Effector memory CD4-positive, alpha-beta T cell (primary cell): Measurements from ENCODE around the gene USE1.
"Not testable (repeated sequence)": the region's sequence is repeated elsewhere in the genome, so short reads cannot be mapped to it uniquely, and the experiment has no call there.

Source experiments
- DNase-seq, 3 donors: peaks; one replicate each; pipeline ENCODE4 v3.0.0-alpha.2; 2020
- H3K27ac ChIP-seq: 2 replicates; pipeline ENCODE4 v1.7.0; 2013; ENCODE audit warnings: mild to moderate bottlenecking, low read length, moderate library complexity; ENCODE audit not compliant: insufficient read depth, poor library complexity, severe bottlenecking
- H3K27me3 ChIP-seq: replicated peaks from 2 replicates; pipeline ENCODE4 v1.7.0; 2013; ENCODE audit warnings: mild to moderate bottlenecking, low read length; ENCODE audit not compliant: insufficient read depth, control insufficient read depth, poor library complexity, severe bottlenecking
- H3K36me3 ChIP-seq: 2 replicates; pipeline ENCODE4 v1.7.0; 2013; ENCODE audit warnings: mild to moderate bottlenecking, low read length, moderate library complexity; ENCODE audit not compliant: control insufficient read depth, insufficient read depth
- H3K4me1 ChIP-seq: 2 replicates; pipeline ENCODE4 v1.7.0; 2013; ENCODE audit warnings: low read length, mild to moderate bottlenecking; ENCODE audit not compliant: control insufficient read depth, insufficient read depth, poor library complexity, severe bottlenecking
- H3K4me3 ChIP-seq: 2 replicates; pipeline ENCODE4 v1.7.0; 2013; ENCODE audit warnings: low read length, low read depth, mild to moderate bottlenecking; ENCODE audit not compliant: insufficient read depth, poor library complexity, severe bottlenecking
- H3K9me3 ChIP-seq: 2 replicates; pipeline ENCODE4 v1.7.0; 2013; ENCODE audit warnings: mild to moderate bottlenecking, low read length, moderate library complexity; ENCODE audit not compliant: control insufficient read depth

The USE1 gene

DNA sequence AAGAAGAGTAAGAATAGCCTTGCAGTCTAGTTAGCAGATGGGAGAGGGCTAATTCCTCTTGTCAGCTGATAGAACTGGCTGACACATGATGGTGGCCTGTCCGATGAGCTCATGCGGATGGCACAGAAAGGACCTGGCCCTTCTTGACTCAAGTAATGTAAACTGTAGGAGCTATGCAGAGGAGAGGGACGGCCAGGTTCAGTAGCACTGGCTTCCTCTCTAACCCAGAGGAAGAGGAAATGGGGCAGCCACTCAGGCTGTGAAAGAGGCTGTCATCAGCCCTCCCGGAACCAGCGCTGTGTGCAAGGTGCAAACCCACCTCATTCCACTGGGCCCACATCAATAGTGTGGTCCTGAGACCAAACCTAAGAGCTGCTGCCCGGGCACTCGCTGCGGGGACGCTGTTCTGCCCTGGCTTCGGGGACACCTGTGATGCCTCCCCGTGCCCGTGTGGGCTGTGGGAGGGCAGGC lies 30.8 kb upstream of the USE1 start:
- peak overlapping the region; percentile 73 for H3K27ac ChIP-seq
- H3K4me3 ChIP-seq, result peak overlapping the region; percentile 42
- peaks cover 28% of the 10 kb centered on the region for H3K36me3 ChIP-seq
- no peaks in the 10 kb centered on the region for H3K27me3 ChIP-seq
- H3K9me3 ChIP-seq, result no peaks in the 10 kb centered on the region
- peak; percentile 8 to 22 (median 21) for DNase-seq
- H3K4me1 ChIP-seq, result peaks cover 13% of the 10 kb centered on the region

DNA sequence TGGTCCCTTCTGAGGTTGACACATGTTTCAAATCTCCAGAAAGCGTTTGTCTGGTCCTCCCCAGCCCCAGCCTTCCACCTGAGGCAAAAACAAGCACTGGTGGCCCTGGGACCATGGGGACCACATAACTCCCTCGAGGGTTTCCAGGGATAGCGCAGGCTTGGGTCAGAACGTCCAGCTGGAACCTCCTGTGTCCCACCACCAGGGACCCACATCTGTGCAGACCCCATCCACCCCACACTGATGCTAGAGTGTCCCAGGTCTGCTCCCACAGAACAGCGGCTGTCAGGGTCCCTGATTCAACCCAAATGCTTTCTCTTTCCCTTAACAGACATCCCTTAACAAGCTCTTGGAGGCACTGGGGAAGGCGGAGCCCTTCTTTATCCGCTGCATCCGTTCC lies 29.6 kb upstream of the USE1 start:
- H3K36me3 ChIP-seq, result peaks cover 37% of the 10 kb centered on the region
- H3K27me3 ChIP-seq, result no peaks in the 10 kb centered on the region
- H3K4me1 ChIP-seq, result peaks cover 13% of the 10 kb centered on the region
- H3K27ac ChIP-seq, result no peak overlapping the region
- H3K4me3 ChIP-seq, result no peak overlapping the region
- DNase-seq, result no peak
- H3K9me3 ChIP-seq, result no peaks in the 10 kb centered on the region

DNA sequence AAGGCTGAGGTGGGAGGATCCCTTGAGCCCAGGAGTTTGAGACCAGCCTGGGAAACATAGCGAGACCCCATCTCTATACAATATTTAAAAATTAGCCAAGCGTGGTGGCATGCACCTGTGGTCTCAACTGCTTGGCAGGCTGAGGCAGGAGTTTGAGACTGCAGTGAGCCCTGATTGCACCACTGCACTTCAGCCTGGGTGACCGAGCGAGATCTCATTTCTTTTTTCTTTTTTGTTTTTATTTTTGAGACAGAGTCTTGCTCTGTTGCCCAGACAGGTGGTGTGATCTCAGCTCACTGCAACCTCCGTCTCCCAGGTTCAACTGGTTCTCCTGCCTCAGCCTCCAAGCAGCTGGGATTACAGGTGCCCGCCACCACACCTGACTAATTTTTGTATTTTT lies 23.4 kb upstream of the USE1 start:
- not testable (repeated sequence) for H3K9me3 ChIP-seq, H3K27me3 ChIP-seq, DNase-seq, H3K27ac ChIP-seq, H3K4me1 ChIP-seq, H3K4me3 ChIP-seq
- peaks cover 78% of the 10 kb centered on the region for H3K36me3 ChIP-seq

DNA sequence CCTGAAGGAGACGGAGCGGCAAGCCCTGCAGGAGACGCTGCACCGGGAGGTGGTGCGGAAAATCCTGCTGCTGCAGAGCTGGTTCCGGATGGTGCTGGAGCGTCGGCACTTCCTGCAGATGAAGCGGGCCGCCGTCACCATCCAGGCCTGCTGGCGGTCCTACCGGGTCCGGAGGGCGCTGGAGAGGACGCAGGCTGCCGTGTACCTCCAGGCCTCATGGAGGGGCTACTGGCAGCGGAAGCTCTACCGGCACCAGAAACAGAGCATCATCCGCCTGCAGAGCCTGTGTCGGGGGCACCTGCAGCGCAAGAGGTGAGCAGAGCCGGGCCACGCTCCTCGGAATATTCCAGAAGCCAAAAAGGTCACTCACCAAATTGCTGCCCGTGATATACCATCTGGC lies 22.4 kb upstream of the USE1 start:
- no peak overlapping the region for H3K27ac ChIP-seq
- peaks cover 75% of the 10 kb centered on the region for H3K36me3 ChIP-seq
- H3K4me1 ChIP-seq, result no peaks in the 10 kb centered on the region
- no peaks in the 10 kb centered on the region for H3K9me3 ChIP-seq
- DNase-seq, result no peak
- no peak overlapping the region for H3K4me3 ChIP-seq
- no peaks in the 10 kb centered on the region for H3K27me3 ChIP-seq

DNA sequence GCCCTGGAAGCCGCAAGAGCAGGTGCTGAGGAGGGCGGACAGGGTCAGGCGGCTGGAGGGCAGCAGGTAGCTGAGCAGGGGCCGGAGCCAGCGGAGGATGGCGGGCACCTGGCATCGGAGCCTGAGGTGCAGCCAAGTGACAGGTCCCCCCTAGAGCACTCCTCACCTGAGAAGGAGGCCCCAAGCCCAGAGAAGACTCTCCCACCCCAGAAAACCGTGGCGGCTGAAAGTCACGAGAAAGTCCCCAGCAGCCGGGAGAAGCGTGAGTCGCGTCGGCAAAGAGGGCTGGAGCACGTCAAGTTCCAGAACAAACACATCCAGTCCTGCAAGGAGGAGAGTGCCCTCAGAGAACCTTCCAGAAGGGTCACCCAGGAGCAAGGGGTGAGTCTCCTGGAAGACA lies 20.5 kb upstream of the USE1 start:
- no peak for DNase-seq
- H3K4me1 ChIP-seq, result no peaks in the 10 kb centered on the region
- no peaks in the 10 kb centered on the region for H3K27me3 ChIP-seq
- no peak overlapping the region for H3K27ac ChIP-seq
- no peaks in the 10 kb centered on the region for H3K9me3 ChIP-seq
- peaks cover 65% of the 10 kb centered on the region for H3K36me3 ChIP-seq
- H3K4me3 ChIP-seq, result no peak overlapping the region

DNA sequence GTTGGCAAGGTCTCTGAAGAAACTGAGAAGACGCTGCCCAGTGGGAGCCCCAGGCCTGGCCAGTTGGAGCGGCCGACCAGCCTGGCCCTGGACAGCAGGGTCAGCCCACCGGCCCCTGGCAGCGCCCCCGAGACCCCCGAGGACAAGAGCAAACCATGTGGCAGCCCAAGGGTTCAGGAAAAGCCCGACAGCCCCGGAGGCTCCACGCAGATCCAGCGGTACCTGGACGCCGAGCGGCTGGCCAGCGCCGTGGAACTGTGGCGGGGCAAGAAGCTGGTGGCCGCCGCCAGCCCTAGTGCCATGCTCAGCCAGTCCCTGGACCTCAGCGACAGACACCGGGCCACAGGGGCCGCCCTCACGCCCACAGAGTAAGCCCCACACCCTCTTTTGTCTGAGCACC lies 20.1 kb upstream of the USE1 start:
- DNase-seq, result no peak
- Histone ChIP-seq H3K9me3 (no peaks in the 10 kb centered on the region), H3K36me3 (peaks cover 67% of the 10 kb centered on the region), H3K27ac (no peak overlapping the region), H3K4me3 (no peak overlapping the region), H3K4me1 (no peaks in the 10 kb centered on the region), H3K27me3 (no peaks in the 10 kb centered on the region)

DNA sequence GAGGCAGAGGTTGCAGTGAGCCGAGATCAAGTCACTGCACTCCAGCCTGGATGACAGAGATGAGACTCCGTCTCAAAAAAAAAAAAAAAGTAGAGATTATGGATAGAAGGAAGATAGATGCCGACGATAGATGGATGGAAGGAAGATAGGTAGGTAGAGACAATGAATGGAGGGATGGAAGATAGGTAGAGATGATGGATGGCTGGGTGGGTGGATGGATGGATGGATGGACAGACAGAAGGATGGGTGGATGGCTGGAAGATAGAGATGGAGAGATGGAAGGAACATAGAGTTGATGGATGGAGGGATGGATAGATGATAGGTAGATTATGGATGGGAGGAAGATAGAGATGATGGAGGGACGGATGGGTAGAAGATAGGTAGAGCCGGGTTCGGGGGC lies 18.5 kb upstream of the USE1 start:
- peaks cover 68% of the 10 kb centered on the region for H3K36me3 ChIP-seq
- no peaks in the 10 kb centered on the region for H3K27me3 ChIP-seq
- H3K4me3 ChIP-seq, result no peak overlapping the region
- DNase-seq, result no peak
- no peaks in the 10 kb centered on the region for H3K9me3 ChIP-seq
- no peaks in the 10 kb centered on the region for H3K4me1 ChIP-seq
- no peak overlapping the region for H3K27ac ChIP-seq

DNA sequence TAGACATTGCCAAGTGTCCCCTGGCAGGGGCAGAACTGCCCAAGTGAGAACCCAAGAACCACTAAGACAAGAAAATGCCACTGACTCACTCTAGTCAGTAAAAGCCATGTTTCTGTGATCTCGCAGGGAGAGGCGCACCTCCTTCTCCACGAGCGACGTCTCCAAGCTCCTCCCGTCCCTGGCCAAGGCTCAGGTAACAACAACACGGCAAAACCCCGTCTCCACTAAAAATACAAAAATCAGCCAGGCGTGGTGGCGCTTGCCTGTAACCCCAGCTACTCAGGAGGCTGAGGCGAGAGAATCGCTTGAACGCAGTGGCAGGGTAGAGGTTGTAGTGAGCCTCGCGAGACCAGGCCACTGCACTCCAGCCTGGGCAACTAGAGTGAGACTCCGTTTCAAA lies 17.5 kb upstream of the USE1 start:
- Histone ChIP-seq H3K27me3 (no peaks in the 10 kb centered on the region), H3K4me1 (no peaks in the 10 kb centered on the region), H3K9me3 (no peaks in the 10 kb centered on the region), H3K4me3 (no peak overlapping the region), H3K27ac (no peak overlapping the region), H3K36me3 (peaks cover 72% of the 10 kb centered on the region)
- DNase-seq, result no peak

DNA sequence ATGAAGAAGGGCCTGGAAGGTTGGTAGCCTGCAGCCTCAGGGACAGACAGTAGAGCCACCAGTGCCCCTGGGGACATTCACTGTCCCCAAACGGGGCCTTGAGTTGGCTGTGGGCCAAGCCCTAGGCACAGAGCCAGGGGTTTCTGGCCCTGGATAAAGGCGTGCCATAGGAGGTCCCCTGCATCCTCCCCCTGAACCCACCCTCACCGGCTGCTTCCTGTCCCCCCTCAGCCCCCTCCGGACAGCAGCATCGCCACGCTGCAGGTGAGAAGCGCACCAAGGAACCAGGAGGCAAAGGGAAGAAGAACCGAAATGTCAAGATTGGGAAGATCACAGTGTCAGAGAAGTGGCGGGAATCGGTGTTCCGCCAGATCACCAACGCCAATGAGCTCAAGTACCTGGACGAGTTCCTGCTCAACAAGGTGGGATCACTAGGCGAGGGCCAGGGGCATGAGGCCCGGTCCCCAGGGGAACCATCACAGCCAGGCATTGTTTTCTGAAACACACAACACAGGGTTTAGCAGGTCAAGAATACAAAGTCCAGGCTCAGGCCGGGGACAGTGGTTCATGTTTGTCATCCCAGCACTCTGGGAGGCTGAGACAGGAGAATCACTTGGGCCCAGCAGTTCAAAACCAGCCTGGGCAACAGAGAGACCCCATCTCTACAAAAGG lies 14.6 kb upstream of the USE1 start:
- H3K9me3 ChIP-seq, result no peaks in the 10 kb centered on the region
- no peaks in the 10 kb centered on the region for H3K27me3 ChIP-seq
- DNase-seq, result no peak
- H3K27ac ChIP-seq, result no peak overlapping the region
- no peaks in the 10 kb centered on the region for H3K4me1 ChIP-seq
- no peak overlapping the region for H3K4me3 ChIP-seq
- H3K36me3 ChIP-seq, result peaks cover 58% of the 10 kb centered on the region

DNA sequence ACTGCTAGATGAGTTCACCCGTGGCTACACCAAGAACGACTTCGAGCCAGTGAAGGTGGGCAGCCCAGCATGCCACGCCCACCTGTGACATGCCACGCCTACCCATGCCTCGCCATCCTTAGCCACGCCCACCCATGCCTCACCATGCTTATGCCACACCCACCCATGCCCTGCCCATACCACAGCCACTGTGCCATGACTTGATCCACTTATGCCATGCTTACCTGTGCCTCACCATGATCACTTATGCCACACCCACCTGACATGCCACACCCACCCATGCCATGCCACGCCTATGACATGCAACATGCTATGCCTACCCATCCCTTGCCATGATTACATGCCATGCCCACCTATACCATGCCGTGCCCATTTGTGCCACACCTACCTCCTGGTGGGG lies 12.9 kb upstream of the USE1 start:
- H3K27ac ChIP-seq, result no peak overlapping the region
- no peak overlapping the region for H3K4me3 ChIP-seq
- no peaks in the 10 kb centered on the region for H3K27me3 ChIP-seq
- peaks cover 69% of the 10 kb centered on the region for H3K36me3 ChIP-seq
- H3K9me3 ChIP-seq, result no peaks in the 10 kb centered on the region
- no peak for DNase-seq
- no peaks in the 10 kb centered on the region for H3K4me1 ChIP-seq
